OCI-LY3 (cell line): ENCODE measurements around the gene NEO1.

Source experiments
- H2AFZ ChIP-seq: fragments of 200-600, 300-600 bp; shearing (Covaris generic); 2 replicates; pipeline ENCODE4 v1.6.0; 2014; ENCODE audit warnings: antibody characterized with exemption, low read depth, low read length
- H3K27ac ChIP-seq: fragments of 200-600, 300-600 bp; sonication (generic); 2 replicates; pipeline ENCODE4 v1.5.1; 2014; ENCODE audit warnings: mild to moderate bottlenecking, low read length, moderate library complexity, mixed read lengths
- H3K27me3 ChIP-seq: fragments of 200-600, 300-600 bp; sonication (generic); 2 replicates; pipeline ENCODE4 v1.6.1; 2014; ENCODE audit warnings: low read depth, low read length, mixed read lengths
- H3K36me3 ChIP-seq: fragments of 200-600, 300-600 bp; sonication (generic); replicated peaks from 2 replicates; pipeline ENCODE3; 2014; ENCODE audit warnings: low read depth, low read length, mixed read lengths
- H3K4me1 ChIP-seq: fragments of 300-600, 200-600 bp; sonication (generic); 2 replicates; pipeline ENCODE4 v1.6.1; 2014; ENCODE audit warnings: low read length, mixed read lengths
- H3K4me2 ChIP-seq: fragments of 200-600, 300-600 bp; sonication (generic); 2 replicates; pipeline ENCODE4 v1.6.1; 2014; ENCODE audit warnings: low read length, mixed read lengths
- H3K4me3 ChIP-seq: fragments of 300-600, 200-600 bp; sonication (generic); 2 replicates; pipeline ENCODE4 v1.5.1; 2014; ENCODE audit warnings: antibody characterized with exemption, mild to moderate bottlenecking, low read length, moderate library complexity
- H3K79me2 ChIP-seq: fragments of 300-600, 200-600 bp; shearing (Covaris generic); 2 replicates; pipeline ENCODE4 v1.6.1; 2014; ENCODE audit warnings: mild to moderate bottlenecking, low read length, mixed read lengths
- H3K9ac ChIP-seq: fragments of 300-600, 200-600 bp; shearing (Covaris generic); 2 replicates; pipeline ENCODE4 v1.6.0; 2014; ENCODE audit warnings: mild to moderate bottlenecking, low read length, moderate library complexity
- H3K9me3 ChIP-seq: fragments of 200-600, 300-600 bp; shearing (Covaris generic); 2 replicates; pipeline ENCODE4 v1.6.1; 2014; ENCODE audit warnings: low read length, mixed read lengths; ENCODE audit not compliant: insufficient read depth
- H4K20me1 ChIP-seq: fragments of 200-600, 300-600 bp; sonication (generic); 2 replicates; pipeline ENCODE4 v1.6.1; 2016; ENCODE audit warnings: low read length, mixed read lengths; ENCODE audit not compliant: insufficient read depth
- EZH2phosphoT487 ChIP-seq: fragments of 200-600 bp; shearing (Covaris generic); IDR thresholded peaks from 2 replicates; pipeline ENCODE4 v1.6.1; 2018; ENCODE audit warnings: antibody characterized with exemption, mixed run types, low read depth
- TF ChIP-seq, protein P1 (sequence below): fragments of 200-600, 300-600 bp; sonication (generic); IDR thresholded peaks from 2 replicates; pipeline ENCODE4 v1.5.1; 2014; ENCODE audit warnings: antibody characterized with exemption, low read length, low read depth

Gene NEO1

DNA sequence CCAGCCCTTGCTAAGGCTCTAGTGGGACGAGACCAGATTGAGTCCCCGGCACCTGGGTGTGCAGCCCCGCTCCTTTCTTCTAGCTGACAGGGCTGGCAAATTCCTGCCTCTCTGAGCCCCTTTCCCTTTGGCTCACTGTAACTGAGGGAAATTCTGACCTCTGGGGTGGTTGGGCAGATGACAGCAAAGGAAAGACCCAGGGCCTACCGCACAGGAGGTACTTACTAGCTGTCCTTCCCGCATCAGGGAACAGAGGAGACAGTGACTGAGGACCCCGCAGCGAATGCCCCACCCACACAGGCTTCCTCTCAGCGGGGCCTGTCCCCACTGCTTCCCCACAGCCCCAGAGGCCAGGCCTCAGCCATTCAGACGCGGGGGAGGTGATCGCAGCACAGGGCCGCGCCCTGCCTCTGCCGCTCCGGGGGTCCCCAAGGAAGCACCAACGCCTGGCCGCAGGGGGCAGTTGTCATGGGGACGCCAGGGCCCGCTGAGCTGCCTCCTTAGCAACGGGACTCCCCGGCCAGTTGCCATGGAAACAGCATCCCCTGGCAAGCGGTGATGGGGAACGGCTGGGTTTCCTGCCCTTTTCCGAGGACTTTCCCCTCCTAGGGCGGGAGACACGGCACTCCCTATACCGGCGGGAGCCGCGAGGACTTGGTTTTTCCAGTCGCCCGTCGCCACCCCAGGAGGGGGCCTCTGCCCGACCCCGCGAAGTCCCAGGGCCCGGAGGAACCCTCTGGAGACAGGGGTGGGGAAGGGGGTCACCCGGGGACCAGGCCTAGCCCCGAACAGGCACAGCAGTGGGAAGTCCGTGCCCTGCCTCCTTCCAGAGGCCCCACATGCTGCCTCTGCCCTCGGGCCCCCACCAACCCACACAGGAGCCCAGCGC, 266.4 kb downstream of the NEO1 start:
- Histone ChIP-seq H3K9me3 (no peaks in the 10 kb centered on the region), H4K20me1 (no peaks in the 10 kb centered on the region), H3K4me3 (no peak overlapping the region), H3K79me2 (no peaks in the 10 kb centered on the region), H3K27me3 (peaks cover 6% of the 10 kb centered on the region), H3K4me1 (no peaks in the 10 kb centered on the region), H2AFZ (no peak overlapping the region), H3K27ac (no peak overlapping the region), H3K36me3 (no peaks in the 10 kb centered on the region), H3K4me2 (no peak overlapping the region), H3K9ac (no peak overlapping the region)
- no peak for TF ChIP-seq EZH2phosphoT487
- TF ChIP-seq, protein P1, sequence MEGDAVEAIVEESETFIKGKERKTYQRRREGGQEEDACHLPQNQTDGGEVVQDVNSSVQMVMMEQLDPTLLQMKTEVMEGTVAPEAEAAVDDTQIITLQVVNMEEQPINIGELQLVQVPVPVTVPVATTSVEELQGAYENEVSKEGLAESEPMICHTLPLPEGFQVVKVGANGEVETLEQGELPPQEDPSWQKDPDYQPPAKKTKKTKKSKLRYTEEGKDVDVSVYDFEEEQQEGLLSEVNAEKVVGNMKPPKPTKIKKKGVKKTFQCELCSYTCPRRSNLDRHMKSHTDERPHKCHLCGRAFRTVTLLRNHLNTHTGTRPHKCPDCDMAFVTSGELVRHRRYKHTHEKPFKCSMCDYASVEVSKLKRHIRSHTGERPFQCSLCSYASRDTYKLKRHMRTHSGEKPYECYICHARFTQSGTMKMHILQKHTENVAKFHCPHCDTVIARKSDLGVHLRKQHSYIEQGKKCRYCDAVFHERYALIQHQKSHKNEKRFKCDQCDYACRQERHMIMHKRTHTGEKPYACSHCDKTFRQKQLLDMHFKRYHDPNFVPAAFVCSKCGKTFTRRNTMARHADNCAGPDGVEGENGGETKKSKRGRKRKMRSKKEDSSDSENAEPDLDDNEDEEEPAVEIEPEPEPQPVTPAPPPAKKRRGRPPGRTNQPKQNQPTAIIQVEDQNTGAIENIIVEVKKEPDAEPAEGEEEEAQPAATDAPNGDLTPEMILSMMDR, result no peak

DNA sequence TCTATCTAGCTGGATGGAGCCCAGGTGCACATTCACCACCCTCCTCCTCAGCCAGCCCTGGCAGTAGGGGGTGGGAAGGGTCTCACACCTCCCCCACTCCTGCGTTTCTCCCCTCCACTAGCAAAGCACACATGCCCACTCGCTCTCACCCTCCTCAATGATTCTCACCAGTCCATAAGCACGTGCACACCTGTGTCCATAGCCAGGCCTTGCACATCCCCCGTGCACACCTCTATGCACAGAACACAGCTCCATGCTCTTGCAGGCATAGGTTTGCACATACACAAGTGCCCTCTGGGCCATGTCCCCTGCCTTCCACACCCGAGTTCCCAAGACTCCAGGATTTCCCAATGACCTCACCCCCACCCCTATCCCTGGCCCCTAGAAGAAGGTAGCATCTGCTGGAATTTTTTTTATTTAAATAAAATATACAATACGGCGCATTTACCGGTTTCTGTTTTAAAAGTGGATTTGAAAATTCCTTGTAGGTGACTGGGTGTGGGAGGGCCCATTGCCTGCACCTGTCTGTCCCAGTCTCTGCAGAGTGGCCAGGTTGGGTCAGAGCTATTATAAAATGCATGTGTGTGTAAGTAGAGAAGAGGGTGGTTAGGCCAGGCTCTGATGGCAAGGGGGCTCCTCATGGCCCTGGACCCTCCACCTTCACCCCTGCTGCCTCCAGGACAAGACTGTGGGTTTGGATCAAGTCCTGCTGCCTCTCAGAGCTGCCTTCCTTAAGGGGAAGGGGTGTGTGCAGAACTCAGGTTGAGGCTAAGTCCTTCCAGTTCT, 267.4 kb downstream of the NEO1 start:
- H3K4me3 ChIP-seq, result no peak overlapping the region

DNA sequence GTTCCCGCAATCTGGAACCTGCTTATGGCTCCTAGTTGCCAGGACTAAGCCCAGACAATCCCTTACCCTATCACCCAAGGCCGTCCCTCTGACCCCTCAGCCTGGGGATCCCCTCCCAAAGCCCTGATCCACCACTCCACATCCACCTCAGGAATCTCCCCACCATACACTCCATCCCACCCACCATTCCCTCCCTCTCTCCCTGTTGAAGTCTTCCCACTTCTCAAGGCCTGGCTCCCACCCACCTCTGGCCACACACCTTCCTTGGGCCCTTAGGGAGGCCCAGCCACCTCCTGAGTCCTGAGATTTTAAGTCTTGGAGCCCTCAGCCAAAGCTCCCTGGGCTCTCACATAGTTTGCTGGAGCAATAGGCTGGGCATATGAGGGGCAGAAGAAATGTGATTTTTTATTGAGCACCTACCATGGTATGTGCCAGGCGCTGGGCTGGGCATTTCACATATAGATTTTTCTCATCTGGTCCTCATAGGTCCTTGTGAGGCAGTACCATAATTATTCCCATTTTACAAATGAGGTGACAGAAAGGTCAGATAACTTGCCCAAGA, 268.4 kb downstream of the NEO1 start:
- H3K79me2 ChIP-seq, result no peaks in the 10 kb centered on the region
- H3K4me3 ChIP-seq, result no peak overlapping the region
- no peaks in the 10 kb centered on the region for H3K36me3 ChIP-seq
- no peak overlapping the region for H3K27ac ChIP-seq
- H3K27me3 ChIP-seq, result no peaks in the 10 kb centered on the region
- no peaks in the 10 kb centered on the region for H4K20me1 ChIP-seq
- H2AFZ ChIP-seq, result no peak overlapping the region
- TF ChIP-seq EZH2phosphoT487, result no peak
- TF ChIP-seq, protein P1, result no peak
- no peak overlapping the region for H3K9ac ChIP-seq
- peaks cover 5% of the 10 kb centered on the region; the same call in 1 of the 2 replicates for H3K4me1 ChIP-seq
- no peak overlapping the region for H3K4me2 ChIP-seq
- H3K9me3 ChIP-seq, result no peaks in the 10 kb centered on the region

More for the DNA sequence above, 267.4 kb downstream of the NEO1 start:
- TF ChIP-seq, protein P1, result no peak
- no peak for TF ChIP-seq EZH2phosphoT487
- Histone ChIP-seq H3K9me3 (no peaks in the 10 kb centered on the region), H3K36me3 (no peaks in the 10 kb centered on the region), H3K27me3 (peaks cover 6% of the 10 kb centered on the region), H2AFZ (no peak overlapping the region), H3K9ac (no peak overlapping the region), H3K4me1 (no peaks in the 10 kb centered on the region), H3K79me2 (no peaks in the 10 kb centered on the region), H3K27ac (no peak overlapping the region), H4K20me1 (no peaks in the 10 kb centered on the region), H3K4me2 (no peak overlapping the region)
